Hepatic stellate cell (primary cell): ENCODE results near the gene DCT.
A peak's percentile ranks its signal among the peaks of the same experiment; 100 is the strongest.
"Not testable (repeated sequence)": the region's sequence is repeated elsewhere in the genome, so short reads cannot be mapped to it uniquely, and the experiment has no call there.

Experiments
- DNase-seq: peaks from one replicate; pipeline ENCODE4 v3.0.0; 2011; ENCODE audit warnings: low spot score

DCT gene

DNA sequence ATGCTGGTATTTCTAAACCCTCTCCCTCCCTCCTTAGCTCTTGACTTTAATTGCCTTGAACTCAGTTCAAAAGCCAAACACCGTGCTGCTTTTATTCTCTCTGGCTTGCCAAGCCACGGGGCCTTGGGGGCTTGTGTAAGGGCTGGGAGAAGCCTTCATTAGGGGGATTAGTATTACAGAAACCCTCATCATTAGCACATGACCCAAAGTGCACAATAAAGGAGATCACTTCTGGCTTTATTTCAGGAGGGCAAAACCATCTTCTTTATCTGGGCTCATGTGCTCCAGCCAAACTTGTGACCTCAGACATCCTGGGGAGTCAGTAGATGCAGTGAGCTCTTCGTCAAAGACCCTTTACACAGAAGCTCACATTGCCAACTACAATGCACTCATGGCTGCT lies at the start of gene DCT:
DCT (minus strand) TSS at position 67 of the 400 bp plus-strand sequence. CDS start 427 bp downstream, outside the sequence.
- DNase-seq, result no peak

DNA sequence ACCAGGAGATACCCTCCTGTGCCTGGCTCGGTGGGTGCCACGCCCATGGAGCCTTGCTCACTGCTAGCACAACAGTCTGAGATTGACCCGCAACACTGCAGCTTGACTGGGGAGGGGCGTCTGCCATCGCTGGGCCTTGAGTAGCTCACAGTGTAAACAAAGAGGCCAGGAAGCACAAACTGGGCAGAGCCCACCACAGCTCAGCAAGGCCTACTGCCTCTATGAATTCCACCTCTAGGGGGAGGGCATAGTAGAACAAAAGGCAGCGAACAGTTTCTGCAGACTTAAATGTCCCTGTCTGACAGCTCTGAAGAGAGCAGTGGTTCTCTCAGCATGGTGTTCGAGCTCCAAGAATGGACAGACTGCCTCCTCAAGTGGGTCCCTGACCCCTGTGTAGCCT lies 47.5 kb upstream of the DCT start:
- DNase-seq, result not testable (repeated sequence)

GRCh38 chr13:94525781-94526180 lies 46.3 kb upstream of the DCT start:
- DNase-seq, result no peak

DNA sequence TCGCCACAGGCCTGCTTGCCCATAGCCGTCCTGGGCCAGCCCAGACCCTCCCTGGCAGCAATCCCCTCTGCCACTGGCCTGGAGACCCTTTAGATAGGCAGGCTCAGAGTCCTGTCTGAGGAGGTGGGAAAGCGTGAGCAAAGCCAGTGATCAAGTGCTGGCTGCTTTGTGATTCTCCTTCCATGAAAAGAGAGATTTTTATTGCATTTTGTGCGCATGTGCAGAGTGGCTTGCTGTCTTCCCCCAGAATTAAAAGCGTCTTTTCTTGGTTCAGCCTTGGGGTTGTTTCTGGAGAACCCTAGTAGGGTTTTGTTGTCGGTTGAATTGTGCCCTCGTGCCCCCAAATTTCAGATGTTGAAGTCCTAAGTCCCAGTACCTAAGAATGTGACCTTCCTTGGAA lies 44.9 kb upstream of the DCT start:
- no peak for DNase-seq

- DNase-seq, result no peak
Observed at GRCh38 chr13:94520001-94520400, 40.5 kb upstream of the DCT start.

DNA sequence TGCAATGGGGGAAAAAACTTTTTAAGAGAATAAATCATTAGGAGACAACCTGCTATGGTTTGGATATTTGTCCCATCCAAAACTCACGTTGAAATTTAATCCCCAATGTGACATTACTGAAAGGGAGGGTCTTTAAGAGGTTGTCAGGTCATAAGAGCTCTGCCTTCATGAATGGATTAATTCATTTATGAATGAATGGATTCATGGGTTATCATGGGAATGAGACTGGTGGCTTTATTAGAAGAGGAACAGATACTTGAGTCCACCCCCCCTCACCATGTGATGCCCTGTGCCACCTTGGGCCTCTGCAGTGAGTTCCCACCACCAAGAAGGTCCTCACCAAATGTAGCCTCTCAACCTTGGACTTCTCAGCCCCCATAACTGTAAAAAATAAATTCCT lies 37.0 kb upstream of the DCT start:
- no peak for DNase-seq

GRCh38 chr13:94515911-94516310 lies 36.4 kb upstream of the DCT start:
- DNase-seq, result no peak

DNA sequence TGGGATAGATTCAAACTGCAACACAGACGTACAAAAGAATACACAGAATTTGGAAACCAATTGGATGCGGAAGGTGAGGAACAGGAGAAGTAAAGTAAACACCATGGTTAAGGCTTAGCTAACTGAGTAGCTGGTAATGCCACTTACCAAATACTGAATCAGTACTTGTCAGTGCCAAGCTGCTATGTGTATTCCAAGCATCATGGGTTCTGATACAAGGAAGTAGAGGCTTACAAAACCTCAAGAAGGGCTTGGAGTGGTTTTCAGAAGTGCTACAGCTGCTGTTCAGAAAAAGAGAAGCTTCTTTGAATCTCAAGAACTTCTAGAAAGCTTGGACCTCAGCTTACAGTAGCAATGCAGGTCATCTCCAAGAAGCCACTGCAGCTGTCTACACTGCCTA lies 35.9 kb upstream of the DCT start:
- DNase-seq, result no peak

DNA sequence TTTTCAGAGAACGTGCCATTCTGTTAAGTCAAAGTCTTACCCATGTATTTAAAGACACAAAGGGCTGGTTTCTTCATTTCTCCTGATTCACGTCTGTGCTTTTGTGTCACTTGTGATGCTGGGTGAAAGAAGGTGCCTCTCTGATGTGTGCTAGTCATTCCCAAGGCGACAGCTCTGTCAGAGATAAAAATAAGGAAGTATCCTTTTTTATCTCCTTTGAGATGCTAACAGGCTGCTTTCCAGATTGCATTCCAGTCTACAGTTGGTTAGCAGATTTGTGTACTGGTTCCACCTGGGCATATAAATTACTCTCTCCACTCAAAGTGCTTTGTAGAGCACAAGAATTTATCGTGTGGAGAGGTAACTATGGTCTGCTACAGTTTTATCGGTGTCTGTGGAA lies 33.5 kb upstream of the DCT start:
- DNase-seq, result no peak

DNA sequence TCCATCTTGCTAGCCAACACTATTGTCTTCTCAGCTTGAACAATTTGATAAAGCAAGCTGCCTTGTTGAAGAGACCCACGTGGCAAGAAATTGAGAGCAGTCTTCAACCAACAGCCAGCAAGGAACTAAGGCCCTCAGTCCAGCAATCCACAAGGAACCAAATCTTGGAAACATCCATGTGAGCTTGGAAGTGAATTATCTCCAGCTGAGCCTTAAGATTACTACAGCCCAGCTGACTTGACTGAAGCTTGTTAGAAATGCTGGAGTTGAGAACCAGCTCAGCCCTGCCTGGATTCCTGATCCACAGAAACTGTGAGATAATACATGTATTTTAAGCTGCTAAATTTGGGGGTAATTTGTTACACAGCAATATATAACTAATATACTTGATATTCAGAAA lies 26.2 kb upstream of the DCT start:
- DNase-seq, result no peak

DNA sequence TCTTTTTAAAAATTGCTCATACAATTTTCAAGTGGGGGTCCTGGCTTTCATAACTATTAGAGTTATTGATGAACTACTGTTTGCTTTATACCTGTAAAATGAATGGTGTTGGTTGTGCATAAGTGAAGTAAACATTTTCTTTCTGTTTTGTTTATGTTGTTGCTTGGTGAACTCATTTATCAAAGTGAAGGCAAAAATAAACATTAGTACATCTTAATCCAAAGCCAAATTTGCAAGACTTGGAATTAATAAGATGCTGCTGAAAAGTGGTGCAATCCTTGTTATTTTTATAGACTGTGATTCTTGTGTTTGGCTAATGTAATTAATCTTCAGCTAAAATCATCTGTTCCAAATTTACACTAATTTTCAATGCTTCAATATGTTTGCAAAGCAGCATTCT lies 24.4 kb upstream of the DCT start:
- DNase-seq, result no peak

- not testable (repeated sequence) for DNase-seq
Observed at GRCh38 chr13:94498831-94499230, 19.3 kb upstream of the DCT start.

- no peak for DNase-seq
Observed at GRCh38 chr13:94495806-94496205, 16.3 kb upstream of the DCT start.

GRCh38 chr13:94494026-94494425 lies 14.5 kb upstream of the DCT start:
- no peak for DNase-seq

DNA sequence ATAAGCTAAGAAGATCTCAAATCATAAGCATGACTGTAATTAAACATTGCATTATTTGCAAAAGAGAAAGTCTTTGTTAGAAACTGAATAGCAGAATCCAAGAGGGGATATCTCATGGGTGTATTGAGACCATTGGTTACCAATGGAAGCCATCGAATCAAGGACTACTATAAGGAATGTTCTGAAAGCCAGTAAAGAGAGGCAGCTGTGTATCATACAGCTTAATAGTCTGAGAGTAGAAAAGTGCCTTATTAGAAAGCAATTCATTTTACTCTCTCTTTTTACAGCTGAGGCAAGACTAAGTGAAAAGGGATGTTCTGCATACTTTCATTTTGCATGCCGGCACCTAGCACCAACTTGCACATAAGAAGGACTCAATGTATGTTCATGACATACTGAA lies 7.6 kb upstream of the DCT start:
- no peak for DNase-seq

DNA sequence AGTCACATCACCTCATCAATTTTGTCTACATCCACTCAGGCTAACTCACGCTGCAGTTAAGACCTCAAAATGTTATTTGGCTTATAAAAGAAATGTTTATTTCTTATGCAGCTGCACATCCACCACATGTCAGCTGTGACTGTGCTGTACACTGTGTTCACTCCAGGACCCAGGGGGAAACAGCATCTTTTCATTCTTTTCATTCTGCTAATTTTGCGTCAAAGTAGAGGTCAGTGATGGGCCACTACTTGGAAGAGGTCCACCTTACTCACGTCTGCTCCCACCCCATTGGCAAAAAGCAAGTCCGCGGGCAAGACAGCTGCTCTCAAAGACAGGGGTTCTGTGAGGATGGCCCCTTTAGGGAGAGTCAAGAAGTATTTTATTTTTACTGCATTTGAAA lies 4.5 kb upstream of the DCT start:
- DNase-seq, result no peak

- peak; percentile 5 for DNase-seq
Observed at GRCh38 chr13:94481941-94482340, 2.5 kb upstream of the DCT start.

DNA sequence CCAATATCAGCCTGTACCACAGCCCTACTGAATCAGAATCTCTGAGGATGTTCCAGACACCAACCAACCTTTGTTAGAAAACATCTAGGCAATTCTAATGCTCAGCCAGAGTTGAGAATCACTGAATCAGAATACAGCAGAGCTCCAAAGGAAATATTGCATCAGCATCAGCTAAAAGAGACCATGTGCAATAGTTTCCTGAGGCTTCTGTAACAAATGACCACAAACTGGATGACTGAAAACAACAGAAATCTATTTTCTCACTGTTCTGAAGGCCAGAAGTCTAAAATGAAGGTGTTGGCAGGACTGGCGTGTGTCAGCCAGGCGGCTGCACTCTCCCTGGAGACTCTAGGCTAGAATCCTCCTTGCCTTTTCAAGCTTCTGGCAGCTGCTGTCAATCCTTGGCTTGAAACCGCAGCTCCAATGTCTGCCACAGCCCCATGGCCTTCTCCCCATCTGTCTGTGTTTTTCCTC lies 1.2 kb upstream of the DCT start:
- no peak for DNase-seq

DNA sequence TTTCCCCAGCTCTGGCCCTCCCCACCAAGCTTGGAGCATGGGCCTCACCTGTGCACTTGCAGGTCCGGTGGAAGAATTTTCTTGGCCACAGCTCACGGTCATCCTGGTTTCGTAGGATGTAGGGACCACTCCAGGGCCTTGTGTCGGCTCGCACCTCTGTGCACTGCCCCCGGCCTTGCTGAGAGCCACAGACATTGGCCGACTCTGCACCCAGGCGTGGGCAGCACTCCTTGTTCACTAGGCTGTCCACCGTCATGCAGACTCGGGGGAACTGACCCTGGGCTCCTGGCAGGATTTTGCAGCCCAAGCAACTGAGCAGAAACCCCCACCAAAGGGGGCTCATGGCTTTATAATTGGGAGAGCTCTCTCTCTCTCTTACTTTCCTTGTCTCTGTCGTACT lies 569 bp downstream of the DCT start:
- DNase-seq, result no peak

DNA sequence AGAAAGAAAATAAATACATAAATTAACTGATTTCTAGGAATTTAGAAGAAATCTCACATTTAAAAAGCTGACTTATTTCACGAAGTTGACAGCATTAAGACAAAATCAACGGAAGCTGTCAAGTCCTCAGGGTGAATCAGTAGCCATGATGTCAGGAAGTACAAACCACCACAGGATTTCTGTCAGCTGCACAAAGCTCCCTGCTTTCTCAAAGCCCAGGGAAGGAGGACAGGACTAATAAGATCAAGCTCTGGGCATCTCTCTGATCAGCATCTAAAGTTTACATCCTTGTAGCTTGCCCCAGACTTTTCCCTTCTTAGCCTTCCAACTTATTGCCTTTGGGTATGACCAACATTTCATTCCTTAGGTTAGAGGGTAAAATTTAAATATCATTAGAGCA lies 9.4 kb downstream of the DCT start:
- no peak for DNase-seq

GRCh38 chr13:94464771-94465170 lies 14.7 kb downstream of the DCT start:
- DNase-seq, result no peak

DNA sequence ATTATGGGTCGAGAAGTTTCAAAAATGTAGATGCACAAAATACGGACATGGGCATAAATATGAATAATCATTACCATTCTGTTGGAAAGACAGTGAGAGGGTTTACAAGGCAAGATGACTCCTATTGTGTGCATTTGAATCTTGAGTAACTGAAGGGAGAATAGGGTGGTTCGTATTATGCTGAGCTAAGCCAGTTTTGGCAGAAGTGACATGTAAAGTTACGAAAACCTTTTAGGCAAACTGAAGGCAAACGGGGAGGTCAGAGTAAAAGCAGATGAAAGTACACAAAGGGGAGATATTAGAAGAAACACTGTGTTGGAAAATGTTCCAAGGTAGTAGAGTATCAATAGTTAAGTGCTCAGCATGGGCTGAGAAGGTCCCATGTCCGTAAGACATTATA lies 16.8 kb downstream of the DCT start:
- DNase-seq, result no peak

DNA sequence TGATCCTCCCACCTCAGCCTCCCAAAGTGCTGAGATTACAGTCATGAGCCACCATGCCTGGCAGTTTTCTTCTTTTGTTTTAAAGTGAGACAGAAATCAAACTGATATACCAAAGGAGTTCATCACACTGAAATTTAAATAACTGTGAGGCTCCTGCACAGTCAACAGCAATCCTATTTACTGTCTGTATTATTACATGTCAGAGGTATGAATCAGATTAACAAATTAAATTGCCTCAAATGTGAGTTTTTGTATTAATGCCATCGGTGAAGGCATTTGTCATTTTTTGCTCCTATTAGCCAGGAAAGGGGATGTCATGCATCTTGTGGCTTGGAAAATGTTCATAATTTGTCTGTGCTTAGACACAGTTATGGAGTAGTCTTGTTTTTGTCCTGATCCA lies 20.4 kb downstream of the DCT start:
- no peak for DNase-seq

GRCh38 chr13:94455414-94455813 lies 24.1 kb downstream of the DCT start:
- no peak for DNase-seq

DNA sequence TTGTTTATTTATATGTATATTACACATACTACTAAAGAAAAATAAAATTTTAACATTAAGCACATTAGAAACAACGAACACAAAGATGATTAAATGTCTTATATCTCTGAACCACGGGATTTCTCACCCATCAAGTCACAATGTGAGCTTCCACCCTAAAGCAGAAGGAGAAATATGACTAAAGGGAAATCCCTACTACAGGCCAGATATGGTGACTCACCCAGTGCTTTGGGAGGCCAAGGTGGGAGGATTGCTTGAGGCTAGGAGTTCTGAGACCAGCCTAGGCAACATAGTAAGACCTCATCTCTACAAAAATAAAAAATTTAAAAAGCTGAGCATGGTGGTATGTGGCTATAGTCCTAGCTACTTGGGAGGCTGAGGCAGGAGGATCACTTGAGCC lies 24.6 kb downstream of the DCT start:
- no peak for DNase-seq
